Hepatocyte (in vitro differentiated cells): ENCODE data around the gene ZNF253.
"Not testable (repeated sequence)": the region's sequence is repeated elsewhere in the genome, so short reads cannot be mapped to it uniquely, and the experiment has no call there.

ENCODE experiments used
- CTCF ChIP-seq: fragments of 200-600 bp; sonication (generic); IDR thresholded peaks from 2 replicates; pipeline ENCODE4 v1.5.1; 2016; ENCODE audit warnings: antibody characterized with exemption, mild to moderate bottlenecking; ENCODE audit not compliant: poor library complexity
- EZH2 ChIP-seq: fragments of 200-600 bp; sonication (generic); IDR thresholded peaks from 2 replicates; pipeline ENCODE4 v1.6.1; 2016; ENCODE audit warnings: antibody characterized with exemption, mild to moderate bottlenecking, borderline replicate concordance

GRCh38 chr19:19933432-19934314 lies 68.0 kb downstream of the ZNF253 start:
- TF ChIP-seq CTCF, EZH2: not testable (repeated sequence)
